Astrocyte (in vitro differentiated cells and primary cell): ENCODE measurements around the gene ABCC3. TPM values are rescaled to one million over a fixed set of nuclear protein-coding genes. Genes with fewer than 3 reads are reported as not detected.
A peak's percentile ranks its signal among the peaks of the same experiment; 100 is the strongest.

Experiments
- DNase-seq: peaks from one replicate; pipeline ENCODE4 v3.0.0-alpha.2; 2010; ENCODE audit warnings: low read depth
- FAIRE-seq: peaks from 2 replicates; lab custom pipeline; 2011; peaks lifted over from hg19 to GRCh38; lab: Jason Lieb, UNC
- H2AFZ ChIP-seq: 2 replicates; pipeline ENCODE4 v1.6.0; 2012; ENCODE audit warnings: low read depth, low read length, inconsistent platforms
- H3K27ac ChIP-seq: 2 replicates; pipeline ENCODE4 v1.5.1; 2011; ENCODE audit warnings: low read depth, low read length, inconsistent platforms
- H3K27me3 ChIP-seq: 2 replicates; pipeline ENCODE4 v1.6.0; 2011; ENCODE audit warnings: low read length, inconsistent platforms; ENCODE audit not compliant: insufficient read depth
- H3K36me3 ChIP-seq: 2 replicates; pipeline ENCODE4 v1.5.1; 2011; ENCODE audit warnings: low read length, inconsistent platforms; ENCODE audit not compliant: insufficient read depth
- H3K4me1 ChIP-seq: 2 replicates; pipeline ENCODE4 v1.5.1; 2011; ENCODE audit warnings: low read length, inconsistent platforms; ENCODE audit not compliant: insufficient read depth
- H3K4me2 ChIP-seq: 2 replicates; pipeline ENCODE4 v1.6.0; 2012; ENCODE audit warnings: low read length, inconsistent platforms
- H3K4me3 ChIP-seq: 2 replicates; pipeline ENCODE4 v1.5.1; 2011; ENCODE audit warnings: low read depth, mild to moderate bottlenecking, low read length, inconsistent platforms; ENCODE audit not compliant: insufficient read depth
- H3K79me2 ChIP-seq: 2 replicates; pipeline ENCODE4 v1.6.0; 2012; ENCODE audit warnings: mild to moderate bottlenecking, low read length, inconsistent platforms; ENCODE audit not compliant: insufficient read depth
- H3K9ac ChIP-seq: 2 replicates; pipeline ENCODE4 v1.6.0; 2012; ENCODE audit warnings: mild to moderate bottlenecking, low read length, inconsistent platforms
- H3K9me3 ChIP-seq: 2 replicates; pipeline ENCODE4 v1.5.1; 2012; ENCODE audit warnings: low read depth, mild to moderate bottlenecking, low read length, inconsistent platforms; ENCODE audit not compliant: insufficient read depth
- H4K20me1 ChIP-seq: 2 replicates; pipeline ENCODE4 v1.6.0; 2012; ENCODE audit warnings: low read length, inconsistent platforms; ENCODE audit not compliant: insufficient read depth
- H3K27ac Mint-ChIP-seq: one replicate; pipeline ENCODE4 v1.8.0; 2021; ENCODE audit warnings: mild to moderate bottlenecking, mixed read lengths; ENCODE audit not compliant: unreplicated experiment
- H3K27me3 Mint-ChIP-seq: one replicate; pipeline ENCODE4 v1.8.0; 2021; ENCODE audit warnings: low read depth, mixed read lengths; ENCODE audit not compliant: unreplicated experiment
- H3K36me3 Mint-ChIP-seq: one replicate; pipeline ENCODE4 v1.8.0; 2021; ENCODE audit warnings: low read depth, mixed read lengths; ENCODE audit not compliant: unreplicated experiment
- H3K4me1 Mint-ChIP-seq: one replicate; pipeline ENCODE4 v1.8.0; 2021; ENCODE audit warnings: low read depth, mixed read lengths; ENCODE audit not compliant: unreplicated experiment
- H3K4me3 Mint-ChIP-seq: one replicate; pipeline ENCODE4 v1.8.0; 2021; ENCODE audit warnings: mild to moderate bottlenecking, moderate library complexity, mixed read lengths; ENCODE audit not compliant: unreplicated experiment
- H3K9me3 Mint-ChIP-seq: one replicate; pipeline ENCODE4 v1.8.0; 2021; ENCODE audit warnings: mild to moderate bottlenecking, mixed read lengths; ENCODE audit not compliant: unreplicated experiment
- EZH2 ChIP-seq: IDR thresholded peaks from 2 replicates; pipeline ENCODE4 v1.6.1; 2012; ENCODE audit warnings: mild to moderate bottlenecking, low read length, inconsistent platforms; ENCODE audit not compliant: insufficient read depth
- total RNA-seq: library from RNA; stranded (reverse); gene quantifications from 2 replicates; pipeline ENCODE4 v1.2.1, GENCODE V29; 2021
- TF ChIP-seq, protein P1 (sequence below): IDR thresholded peaks from 2 replicates; pipeline ENCODE4 v1.5.1; 2011; ENCODE audit warnings: low read depth, mild to moderate bottlenecking, inconsistent platforms, low read length, moderate library complexity; ENCODE audit not compliant: insufficient read depth

Gene ABCC3
- total RNA-seq, 1 donor from 2014 or later: 0.41 TPM

DNA sequence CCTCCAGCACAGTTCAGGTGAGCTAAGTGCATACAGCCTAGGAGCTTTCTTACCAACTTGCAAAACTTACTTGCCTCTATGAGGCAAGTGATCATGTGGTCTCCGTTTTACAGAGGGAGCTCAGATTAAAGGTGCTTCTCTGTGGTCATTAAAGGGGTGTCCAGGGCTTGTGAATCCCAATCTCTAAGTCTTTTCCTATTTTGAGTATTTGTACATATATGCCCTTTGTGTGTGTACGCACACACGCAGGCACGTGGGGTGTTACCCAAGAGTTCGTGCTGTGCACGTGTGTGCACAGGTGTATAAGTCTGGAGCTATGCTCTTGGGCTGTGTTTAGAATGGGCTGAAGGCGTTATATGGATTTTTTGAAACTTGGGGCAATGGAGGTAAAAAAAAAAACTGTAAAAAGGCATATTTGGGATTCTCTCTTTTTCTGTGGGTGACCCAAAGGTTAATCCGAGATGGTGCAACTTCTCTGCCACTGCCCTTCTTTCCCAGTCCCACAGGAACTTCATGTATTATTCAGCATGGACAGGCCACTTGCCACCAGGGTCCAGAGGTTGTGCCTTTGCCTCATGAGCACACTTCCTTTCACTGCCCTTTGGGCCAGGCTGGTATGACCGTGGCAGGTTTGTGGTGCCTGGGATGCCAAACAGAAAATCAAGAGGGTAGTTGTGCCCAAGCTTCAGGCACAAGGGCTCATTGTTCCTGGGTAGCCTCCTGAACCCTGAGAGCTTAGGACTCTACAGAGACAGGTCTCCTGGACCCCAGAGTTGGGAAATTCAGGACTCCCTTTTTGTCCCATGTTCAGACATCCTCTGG is 1.5 kb downstream of the ABCC3 start:
- FAIRE-seq (no peak), DNase-seq (no peak)
- Mint-ChIP-seq H3K36me3 (no peaks in the 10 kb centered on the region), H3K4me3 (no peak overlapping the region), H3K9me3 (peaks cover 2% of the 10 kb centered on the region), H3K27ac (no peak overlapping the region), H3K27me3 (peaks cover 40% of the 10 kb centered on the region), H3K4me1 (peaks cover 25% of the 10 kb centered on the region)
- no peak overlapping the region for H2AFZ ChIP-seq
- H4K20me1 ChIP-seq: no peaks in the 10 kb centered on the region
- no peak overlapping the region for H3K9ac ChIP-seq
- no peak overlapping the region for H3K27ac ChIP-seq
- peaks cover 9% of the 10 kb centered on the region for H3K79me2 ChIP-seq
- H3K4me2 ChIP-seq: peak overlapping the region; percentile 31
- no peaks in the 10 kb centered on the region for H3K36me3 ChIP-seq
- no peaks in the 10 kb centered on the region for H3K9me3 ChIP-seq
- peaks cover 7% of the 10 kb centered on the region for H3K27me3 ChIP-seq
- H3K4me3 ChIP-seq: no peak overlapping the region
- peaks cover 44% of the 10 kb centered on the region for H3K4me1 ChIP-seq
- TF ChIP-seq, protein P1, sequence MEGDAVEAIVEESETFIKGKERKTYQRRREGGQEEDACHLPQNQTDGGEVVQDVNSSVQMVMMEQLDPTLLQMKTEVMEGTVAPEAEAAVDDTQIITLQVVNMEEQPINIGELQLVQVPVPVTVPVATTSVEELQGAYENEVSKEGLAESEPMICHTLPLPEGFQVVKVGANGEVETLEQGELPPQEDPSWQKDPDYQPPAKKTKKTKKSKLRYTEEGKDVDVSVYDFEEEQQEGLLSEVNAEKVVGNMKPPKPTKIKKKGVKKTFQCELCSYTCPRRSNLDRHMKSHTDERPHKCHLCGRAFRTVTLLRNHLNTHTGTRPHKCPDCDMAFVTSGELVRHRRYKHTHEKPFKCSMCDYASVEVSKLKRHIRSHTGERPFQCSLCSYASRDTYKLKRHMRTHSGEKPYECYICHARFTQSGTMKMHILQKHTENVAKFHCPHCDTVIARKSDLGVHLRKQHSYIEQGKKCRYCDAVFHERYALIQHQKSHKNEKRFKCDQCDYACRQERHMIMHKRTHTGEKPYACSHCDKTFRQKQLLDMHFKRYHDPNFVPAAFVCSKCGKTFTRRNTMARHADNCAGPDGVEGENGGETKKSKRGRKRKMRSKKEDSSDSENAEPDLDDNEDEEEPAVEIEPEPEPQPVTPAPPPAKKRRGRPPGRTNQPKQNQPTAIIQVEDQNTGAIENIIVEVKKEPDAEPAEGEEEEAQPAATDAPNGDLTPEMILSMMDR: no peak

DNA sequence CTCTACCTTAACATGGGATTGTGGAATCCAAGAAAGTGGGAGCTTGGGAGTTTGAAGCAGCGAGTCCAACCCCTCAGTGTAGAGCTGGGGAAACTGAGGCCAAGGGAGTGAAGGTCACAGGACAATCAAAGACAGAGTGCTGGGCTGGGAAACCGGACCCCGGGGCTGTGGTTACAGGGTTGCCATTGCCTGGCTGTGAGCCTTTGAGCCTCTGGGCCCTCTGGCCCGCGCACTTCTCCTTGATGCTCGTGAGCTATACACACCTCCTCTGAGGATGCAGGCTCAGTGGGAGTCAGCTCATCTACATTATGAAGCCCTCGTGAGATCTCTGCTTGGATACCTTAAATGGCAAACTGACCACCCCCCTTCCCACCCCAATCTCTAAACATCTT is 2.1 kb downstream of the ABCC3 start:
- TF ChIP-seq EZH2: no peak
- TF ChIP-seq, protein P1: no peak
- Mint-ChIP-seq H3K36me3 (no peaks in the 10 kb centered on the region), H3K27me3 (peaks cover 37% of the 10 kb centered on the region), H3K27ac (no peak overlapping the region), H3K9me3 (peaks cover 2% of the 10 kb centered on the region), H3K4me3 (no peak overlapping the region), H3K4me1 (peaks cover 30% of the 10 kb centered on the region)
- FAIRE-seq: no peak
- Histone ChIP-seq H3K4me3 (no peak overlapping the region), H3K9ac (no peak overlapping the region), H3K4me2 (no peak overlapping the region), H3K27ac (no peak overlapping the region), H4K20me1 (no peaks in the 10 kb centered on the region), H3K27me3 (peaks cover 7% of the 10 kb centered on the region), H3K79me2 (peaks cover 9% of the 10 kb centered on the region), H3K36me3 (no peaks in the 10 kb centered on the region), H3K4me1 (peaks cover 43% of the 10 kb centered on the region), H2AFZ (no peak overlapping the region), H3K9me3 (no peaks in the 10 kb centered on the region)
- no peak for DNase-seq
